ENCODE data around the gene GAL3ST2.
"Not testable (repeated sequence)": the region's sequence is repeated elsewhere in the genome, so short reads cannot be mapped to it uniquely, and the experiment has no call there.

The GAL3ST2 gene

DNA sequence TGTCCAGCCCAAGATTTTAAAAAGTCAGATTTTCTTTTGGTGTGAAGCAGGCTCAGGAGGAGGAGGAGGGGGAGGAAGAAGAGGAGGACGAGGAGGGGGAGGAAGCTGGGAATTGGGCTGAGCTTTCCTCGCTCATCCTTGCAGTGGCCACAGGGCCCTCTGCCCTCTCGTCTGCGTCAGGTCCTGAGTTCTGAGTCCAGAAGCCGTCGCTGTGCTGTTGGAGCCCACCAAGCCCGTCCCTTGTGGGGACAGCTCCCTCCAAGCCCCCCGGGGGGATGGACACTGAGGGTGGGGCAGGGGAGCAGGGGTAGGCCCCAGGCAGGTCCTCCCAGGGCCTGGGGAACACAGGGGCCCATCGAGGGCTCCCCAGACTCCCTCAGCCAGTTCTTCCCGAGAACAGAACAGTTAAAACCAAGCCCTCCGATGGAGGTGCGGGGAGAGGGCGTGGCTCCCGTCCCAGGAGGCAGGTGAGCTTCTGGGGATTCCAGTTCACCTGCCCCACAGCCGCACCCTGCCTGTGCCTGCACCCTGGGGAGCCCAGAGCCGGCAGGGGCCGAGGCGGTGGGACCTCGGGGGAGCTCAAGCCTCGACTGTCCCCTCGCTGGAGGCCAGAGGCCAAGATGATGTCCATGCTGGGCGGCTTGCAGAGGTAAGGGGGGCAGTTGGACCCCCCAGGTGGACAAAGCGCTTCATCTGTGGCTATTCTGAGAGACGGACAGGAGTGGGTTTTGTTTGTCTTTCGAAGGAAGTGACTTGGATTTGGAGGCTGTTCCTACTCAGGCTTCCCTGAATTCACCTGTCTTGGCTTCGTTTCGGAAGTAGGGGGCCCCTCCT lies at the start of gene GAL3ST2:
Gene GAL3ST2, plus strand, starts transcription at position 487 of the 834 bp plus-strand sequence. Its CDS starts 134 bp downstream, at position 621.
- no peak for DNase-seq (ENCODE audit: low read depth in 2 of 2)

DNA sequence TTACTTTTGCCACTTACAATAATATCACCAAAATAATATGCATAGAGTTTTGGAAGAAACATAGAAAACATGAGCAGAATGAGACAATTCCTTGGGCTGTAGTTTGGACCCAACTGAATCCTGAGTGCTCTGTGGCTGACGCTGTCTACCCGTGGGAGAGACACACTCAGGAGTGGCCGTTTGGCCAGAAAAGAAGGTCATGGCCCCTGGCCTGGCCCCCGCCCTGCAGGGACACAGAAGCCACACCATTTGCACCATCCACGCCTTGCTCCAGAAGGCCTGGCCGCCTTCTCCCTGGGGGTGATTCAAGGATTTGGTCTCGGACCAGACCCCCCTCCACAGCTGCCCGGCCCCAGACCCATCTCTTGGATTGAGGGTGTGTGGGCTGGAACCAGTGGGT lies 48.6 kb upstream of the GAL3ST2 start:
- no peak for DNase-seq (ENCODE audit: low read depth in 2 of 2)

DNA sequence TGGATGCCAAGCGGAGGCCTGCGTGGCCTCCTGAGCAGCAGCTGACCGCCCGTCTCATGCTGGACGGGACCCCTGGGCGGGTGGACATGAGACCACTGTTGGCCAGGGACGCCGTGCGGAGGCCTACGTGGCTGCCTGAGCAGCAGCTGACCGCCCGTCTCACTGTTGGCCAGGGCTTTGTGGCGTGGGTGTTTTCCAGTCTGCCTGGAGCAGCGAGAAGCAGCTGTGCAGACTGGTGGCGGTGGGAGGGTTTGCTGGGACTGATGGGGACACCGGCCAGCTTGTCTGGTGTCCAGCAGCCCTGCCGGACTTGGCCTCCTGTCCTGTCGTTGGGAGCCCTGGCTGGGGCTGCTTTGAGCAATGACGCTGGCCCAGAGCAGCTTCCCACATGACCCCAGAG lies 48.0 kb upstream of the GAL3ST2 start:
- no peak for DNase-seq (ENCODE audit: low read depth in 2 of 2)

DNA sequence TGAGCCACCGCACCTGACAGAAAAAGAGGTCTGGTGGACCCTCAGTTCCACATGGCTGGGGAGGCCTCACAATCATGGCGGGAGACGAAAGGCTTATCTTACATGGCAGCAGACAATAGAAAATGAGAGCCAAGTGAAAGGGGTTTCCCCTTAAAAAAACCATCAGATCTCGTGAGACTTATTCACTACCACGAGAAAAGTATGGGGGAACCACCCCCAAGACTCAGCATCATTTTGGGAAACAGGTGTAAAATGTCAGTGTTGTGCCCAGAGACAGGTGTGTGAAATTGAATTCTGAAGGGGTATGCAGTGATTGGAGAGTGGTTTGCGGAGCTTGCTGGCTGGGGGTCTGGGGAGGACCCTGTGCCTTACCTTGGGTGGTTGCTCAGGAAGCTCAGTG lies 46.8 kb upstream of the GAL3ST2 start:
- no peak for DNase-seq (ENCODE audit: low read depth in 2 of 2)

DNA sequence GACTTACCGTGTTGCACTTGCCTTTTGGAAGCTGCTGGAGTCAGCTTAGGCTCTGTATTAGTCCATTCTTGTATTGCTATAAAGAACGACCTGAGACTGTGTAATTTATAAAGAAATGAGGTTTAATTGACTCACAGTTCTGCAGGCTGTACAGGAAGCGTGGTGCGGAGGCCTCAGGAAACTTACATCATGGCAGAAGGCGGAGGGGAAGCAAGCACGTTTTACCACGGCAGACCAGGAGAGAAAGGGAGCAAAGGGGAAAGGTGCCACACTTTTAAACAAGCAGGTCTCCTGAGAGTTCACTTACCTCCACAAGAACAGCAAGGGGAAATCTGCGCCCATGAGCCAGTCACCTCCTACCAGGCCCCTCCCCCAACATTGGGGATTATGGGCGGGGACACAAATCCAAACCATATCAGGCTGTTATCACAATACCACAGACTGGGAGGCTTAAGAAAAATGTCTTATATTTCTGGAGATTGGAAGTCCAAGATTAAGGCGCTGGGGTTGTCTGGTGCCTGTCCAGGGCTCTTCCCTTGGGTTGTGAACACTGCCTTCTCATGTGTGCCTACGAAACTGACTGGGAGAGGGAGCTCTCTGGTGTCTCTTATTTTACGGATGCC lies 45.8 kb upstream of the GAL3ST2 start:
- no peak for DNase-seq (ENCODE audit: low read depth in 2 of 2)

DNA sequence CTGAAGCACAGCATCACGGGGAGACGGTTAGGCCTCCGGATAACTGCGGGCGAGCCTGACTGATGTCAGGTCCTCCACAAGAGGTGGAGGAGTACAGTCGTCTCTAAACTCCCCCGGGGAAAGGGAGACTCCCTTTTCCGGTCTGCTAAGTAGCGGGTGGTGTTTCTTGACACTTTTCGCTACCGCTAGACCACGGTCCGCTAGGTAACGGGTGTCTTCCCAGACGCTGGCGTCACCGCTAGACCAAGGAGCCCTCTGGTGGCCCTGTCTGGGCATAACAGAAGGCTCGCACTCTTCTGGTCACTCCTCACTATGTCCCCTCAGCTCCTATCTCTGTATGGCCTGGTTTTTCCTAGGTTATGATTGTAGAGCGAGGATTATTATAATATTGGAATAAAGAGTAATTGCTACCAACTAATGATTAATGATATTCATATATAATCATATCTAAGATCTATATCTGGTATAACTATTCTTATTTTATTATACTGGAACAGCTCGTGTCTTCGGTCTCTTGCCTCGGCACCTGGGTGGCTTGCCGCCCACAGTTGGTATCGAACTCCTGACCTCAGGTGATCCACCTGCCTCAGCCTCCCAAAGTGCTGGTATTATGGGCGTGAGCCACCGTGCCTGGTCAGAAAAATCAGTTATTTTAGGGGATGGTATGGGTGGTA lies 44.0 kb upstream of the GAL3ST2 start:
- DNase-seq (ENCODE audit: low read depth in 2 of 2) = peak in 1 of 2 donors; percentile 39

DNA sequence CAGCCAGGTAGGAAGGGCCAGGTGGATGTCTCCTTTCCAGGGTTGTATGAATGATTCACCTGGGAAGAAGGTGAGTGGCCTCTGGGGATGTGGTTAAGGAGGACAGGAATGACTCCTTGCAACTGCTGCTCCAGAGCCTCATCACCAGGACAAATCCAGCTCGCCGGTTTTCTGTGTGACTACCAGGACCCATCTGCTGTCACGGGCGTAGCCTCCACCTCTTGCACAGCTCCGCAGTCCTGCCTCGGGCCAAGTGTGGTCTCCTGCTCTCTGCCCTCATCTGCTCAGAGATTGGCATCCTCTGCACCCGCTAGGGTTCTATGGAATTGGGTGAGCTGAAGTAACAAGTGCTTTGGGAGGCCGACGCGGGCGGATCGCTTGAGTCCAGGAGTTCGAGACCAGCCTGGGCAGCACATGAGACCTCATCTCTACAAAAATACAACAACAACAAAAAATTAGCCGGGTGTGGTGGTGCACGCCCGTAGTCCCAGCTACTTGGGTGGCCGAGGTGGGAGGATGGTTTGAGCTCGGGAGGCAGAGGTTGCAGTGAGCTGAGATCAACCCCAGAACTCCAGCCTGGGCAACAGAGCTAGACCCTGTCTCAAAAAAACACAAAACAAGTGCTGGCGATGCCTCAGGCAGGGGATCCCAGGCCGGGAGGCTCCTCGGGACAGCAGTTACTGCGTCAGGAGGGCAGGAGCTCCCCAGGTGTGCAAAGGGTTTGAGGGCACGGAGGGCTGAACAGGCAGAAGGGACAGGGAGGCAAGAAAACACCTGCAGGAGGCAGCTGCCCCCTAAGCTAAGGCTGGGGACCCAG lies 43.0 kb upstream of the GAL3ST2 start:
- DNase-seq (ENCODE audit: low read depth in 2 of 2) = no peak

DNA sequence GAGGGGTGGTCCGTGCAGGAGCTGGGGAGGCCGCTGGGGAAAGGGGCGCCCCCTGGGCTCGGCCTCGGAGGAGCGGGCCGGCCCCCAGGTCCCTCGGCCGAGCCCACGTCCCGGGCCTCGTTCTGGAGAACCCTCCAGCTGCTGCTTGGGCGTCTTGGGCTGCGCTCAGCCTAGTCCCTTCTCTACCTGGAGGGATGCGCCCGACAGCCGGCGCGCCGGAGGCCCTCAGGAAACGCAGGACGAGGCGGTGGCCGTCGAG lies 42.5 kb upstream of the GAL3ST2 start:
- DNase-seq (ENCODE audit: low read depth in 2 of 2) = no peak

DNA sequence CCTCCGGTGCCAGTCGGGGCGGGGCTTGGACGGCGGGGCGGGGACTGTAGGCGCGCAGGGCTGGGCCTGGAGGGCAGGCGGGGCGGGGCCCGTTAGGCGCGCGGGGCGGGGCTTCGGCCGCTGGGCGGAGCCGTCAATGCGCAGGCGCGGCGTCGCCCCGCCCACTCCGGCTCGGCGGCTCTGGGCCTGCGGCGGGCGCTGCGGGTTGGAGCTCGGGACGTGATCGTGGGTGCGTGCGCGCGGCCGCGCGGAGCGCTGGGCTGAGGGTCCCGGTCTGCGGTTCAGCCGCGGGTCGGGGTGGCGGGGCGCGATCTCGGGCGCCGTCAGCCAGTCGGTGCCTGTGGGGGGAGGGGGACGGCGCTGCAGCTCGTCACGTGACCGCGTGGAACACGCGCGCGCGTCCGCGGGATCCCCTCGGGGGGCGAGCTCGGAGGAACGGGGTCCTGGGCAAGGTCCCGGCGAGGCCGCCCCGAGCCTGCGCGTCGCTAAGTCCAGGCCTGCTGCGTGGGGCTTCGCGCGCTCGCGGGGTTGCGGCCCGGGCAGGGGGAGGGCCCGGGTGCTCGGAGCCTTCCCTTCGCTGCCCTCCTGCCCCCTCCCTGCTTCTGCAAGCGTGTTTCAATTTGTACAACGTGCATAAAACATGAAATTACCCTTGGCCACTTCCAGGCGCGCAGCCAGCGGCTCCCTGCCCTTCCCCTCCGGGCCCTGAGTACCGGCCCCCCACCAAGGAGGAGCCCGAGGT lies 42.0 kb upstream of the GAL3ST2 start, which contains the start of gene D2HGDH:
Gene D2HGDH, plus strand, starts transcription at position 164 of the 742 bp plus-strand sequence. CDS start 595 bp downstream, outside the sequence.
- peak; percentile 87 to 90 for DNase-seq (ENCODE audit: low read depth in 2 of 2)

DNA sequence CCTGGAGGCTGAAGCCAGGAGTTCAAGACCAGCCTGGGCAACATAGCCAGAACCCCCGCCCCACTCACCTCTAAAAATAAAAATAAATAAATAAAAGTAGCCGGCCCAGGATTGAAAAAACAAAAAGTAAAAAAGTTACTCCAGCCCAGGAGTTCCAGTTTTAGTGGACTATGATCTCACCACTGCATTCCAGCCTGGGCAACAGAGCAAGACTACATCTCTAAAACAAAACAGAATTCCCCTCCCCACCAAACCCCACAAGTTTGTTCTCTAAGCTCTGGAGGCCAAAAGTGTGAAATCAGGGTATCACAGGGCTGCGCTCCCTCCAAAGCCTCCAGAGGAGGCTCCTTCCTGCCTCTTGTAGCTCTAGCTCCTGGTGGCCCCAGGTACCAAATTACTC lies 40.5 kb upstream of the GAL3ST2 start:
- DNase-seq (ENCODE audit: low read depth in 2 of 2) = no peak

DNA sequence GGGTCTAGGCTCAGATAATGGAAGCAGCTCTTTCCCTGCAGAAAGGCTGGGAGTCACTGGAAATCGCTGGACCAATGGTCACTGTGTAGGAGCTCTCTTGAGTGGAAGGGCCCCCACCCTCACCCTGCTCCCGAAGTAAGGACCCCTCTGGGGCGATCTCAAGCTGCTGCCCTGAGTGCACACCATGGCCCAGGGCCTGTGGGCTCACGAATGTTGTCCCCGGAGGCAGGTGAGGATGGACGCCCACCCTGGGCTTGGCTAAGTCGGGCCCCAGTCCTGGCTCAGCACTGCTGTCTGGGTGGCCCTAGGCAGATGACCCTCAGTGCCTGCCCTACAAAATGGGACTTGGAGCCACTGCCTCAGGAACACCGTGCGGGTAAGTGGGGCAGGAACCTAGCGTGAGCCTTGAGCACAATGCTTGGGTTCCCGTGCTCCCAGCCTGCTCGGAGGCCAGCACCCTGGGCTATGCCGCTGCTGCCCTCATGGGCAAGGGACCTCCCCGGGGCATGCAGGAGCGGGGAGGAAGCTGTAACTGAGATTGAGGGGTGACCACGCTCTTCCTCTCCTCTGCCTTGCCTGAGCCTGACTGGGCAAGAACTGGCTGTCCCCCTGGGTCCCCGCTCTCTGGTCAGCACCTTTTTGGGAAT lies 38.5 kb upstream of the GAL3ST2 start:
- DNase-seq (ENCODE audit: low read depth in 2 of 2) = no peak

DNA sequence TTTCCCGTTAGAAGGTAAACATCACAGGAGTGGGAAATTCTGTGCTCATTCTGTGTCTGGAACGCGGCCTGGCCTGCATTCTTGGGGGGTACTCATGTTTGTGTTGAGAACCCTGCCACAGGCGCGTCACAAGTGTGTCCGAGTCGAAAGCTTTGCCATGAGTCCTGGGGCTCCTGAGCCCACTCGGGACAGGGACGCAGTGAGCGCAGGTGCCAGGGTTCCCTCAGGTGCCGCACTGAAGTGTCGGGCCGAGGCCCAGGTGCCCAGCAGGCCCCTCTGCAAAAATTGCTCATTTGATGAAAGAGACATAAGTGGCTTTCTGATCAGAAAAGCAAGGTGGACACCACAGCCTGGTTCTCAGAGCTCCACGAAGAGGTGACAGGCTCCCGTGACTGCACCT lies 37.4 kb upstream of the GAL3ST2 start:
- DNase-seq (ENCODE audit: low read depth in 2 of 2) = no peak

DNA sequence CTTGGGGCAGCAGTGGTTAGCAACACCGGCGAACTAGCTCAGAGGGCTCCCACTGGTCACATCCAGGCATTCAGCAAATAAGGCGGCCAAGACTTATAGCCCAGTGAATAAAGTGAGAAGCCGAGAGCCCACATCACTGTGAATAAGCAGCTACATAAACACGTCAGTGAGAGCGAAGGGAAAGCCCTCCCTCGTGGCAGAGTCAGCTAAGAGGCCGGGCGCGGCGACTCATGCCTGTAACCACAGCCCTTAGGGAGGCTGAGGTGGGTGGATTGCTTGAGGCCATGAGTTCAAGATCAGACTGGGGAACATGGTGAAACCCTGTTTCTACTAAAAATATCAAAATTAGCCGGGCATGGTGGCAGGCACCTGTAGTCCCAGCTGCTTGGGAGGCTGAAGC lies 37.0 kb upstream of the GAL3ST2 start:
- no peak for DNase-seq (ENCODE audit: low read depth in 2 of 2)

DNA sequence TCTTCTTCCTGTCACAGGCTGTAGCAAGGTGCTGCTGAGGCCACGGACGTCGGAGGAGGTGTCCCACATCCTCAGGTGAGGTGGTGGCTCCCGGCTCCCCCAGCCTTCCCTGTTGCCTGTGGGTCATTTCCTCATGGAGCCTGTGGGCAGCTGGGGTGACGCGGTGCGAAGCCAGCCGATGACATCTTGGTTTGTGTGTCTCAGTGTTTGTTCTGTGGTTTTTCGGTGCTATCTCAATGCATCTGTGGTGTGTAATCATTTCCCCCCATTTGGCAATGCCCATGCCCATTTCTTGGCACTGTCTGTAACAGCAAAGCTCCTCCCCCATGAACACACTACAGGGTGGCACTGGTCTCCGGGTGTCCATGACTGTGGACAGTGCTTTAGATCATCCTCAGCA lies 35.6 kb upstream of the GAL3ST2 start:
- DNase-seq (ENCODE audit: low read depth in 2 of 2) = no peak

DNA sequence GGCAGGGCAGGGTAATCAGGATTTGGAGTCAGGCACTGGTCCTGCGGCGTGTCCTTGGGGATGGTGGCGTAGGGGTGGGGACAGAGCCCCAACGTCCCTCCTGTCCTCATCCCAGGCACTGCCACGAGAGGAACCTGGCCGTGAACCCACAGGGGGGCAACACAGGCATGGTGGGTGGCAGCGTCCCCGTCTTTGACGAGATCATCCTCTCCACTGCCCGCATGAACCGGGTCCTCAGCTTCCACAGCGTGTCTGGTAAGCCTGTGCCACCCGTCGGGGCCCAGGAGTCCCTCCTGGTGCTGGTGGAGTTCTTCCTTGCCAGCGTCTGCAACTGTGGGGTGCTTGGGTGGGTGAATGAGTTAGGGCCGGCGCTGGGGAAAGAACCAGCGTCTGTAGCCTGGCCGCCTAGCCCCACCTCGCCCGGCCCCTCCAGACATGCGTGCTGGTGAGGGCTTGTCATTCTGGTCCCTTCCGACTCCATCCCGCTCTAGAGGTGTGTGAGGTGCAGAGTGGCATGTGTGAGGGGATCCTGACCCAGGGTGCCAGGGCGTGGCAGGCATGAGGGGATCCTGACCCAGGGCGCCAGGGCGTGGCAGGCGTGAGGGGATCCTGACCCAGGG lies 34.2 kb upstream of the GAL3ST2 start:
- DNase-seq (ENCODE audit: low read depth in 2 of 2) = no peak

DNA sequence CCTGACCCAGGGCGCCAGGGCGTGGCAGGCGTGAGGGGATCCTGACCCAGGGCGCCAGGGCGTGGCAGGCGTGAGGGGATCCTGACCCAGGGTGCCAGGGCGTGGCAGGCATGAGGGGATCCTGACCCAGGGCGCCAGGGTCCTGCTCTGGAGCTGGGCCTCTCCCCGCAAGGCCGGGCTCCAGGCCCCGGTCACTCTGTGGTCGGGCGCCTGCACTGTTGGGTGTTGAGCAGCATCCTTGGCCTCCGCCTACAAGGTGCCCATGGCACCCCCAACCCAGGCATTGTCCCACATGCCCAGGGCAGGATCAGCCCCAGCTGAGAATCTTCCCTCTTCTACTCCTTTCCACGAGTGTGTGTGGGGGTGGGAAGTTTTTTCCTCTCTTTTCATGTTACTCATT lies 33.6 kb upstream of the GAL3ST2 start:
- not testable (repeated sequence) for DNase-seq (ENCODE audit: low read depth in 2 of 2)

DNA sequence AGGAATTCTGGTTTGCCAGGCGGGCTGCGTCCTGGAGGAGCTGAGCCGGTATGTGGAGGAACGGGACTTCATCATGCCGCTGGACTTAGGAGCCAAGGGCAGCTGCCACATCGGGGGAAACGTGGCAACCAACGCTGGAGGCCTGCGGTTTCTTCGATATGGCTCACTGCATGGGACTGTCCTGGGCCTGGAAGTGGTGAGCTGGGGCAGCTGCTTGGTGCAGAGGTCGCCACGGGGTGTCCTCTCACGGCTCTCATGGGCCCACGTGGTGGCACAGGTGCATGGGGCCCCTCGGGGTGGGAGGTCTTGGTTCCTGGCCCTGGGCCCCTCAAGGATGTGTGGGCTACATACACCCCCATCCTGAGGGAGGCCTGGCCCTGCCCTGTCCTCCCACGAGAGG lies 33.0 kb upstream of the GAL3ST2 start:
- DNase-seq (ENCODE audit: low read depth in 2 of 2) = no peak

DNA sequence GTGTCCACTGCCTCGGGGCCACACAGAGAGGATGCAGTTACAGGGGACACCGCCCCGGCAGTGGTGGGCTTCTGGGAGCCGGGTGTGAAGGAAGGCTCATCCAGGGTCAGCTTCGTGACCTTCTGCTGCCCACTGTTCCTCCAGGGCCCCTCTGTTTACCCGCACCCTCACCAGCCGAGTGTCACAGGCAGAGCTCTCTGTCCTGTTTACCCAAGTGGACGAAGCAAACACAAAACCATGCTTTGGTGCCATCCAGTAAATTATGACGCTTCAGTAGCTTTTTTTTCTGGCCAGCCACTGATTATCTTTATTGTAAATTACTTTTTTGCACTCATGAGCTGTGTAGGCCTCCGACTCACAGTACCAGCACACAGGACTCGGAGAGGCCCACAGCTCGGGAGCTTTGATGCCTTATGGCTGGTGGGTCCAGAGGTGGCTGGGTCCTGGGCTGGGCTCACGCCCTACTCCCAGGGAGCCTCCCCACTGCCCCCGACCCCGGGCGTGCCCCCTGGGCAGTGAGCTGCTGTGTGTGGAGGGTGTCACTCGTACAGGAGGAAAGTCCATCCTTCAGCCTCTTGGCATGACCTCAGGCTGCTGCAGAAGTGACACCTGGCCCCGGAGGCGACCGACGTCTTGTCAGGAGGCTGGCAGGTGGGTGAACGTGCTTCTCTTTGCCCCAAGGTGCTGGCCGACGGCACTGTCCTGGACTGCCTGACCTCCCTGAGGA lies 32.4 kb upstream of the GAL3ST2 start:
- no peak for DNase-seq (ENCODE audit: low read depth in 2 of 2)

DNA sequence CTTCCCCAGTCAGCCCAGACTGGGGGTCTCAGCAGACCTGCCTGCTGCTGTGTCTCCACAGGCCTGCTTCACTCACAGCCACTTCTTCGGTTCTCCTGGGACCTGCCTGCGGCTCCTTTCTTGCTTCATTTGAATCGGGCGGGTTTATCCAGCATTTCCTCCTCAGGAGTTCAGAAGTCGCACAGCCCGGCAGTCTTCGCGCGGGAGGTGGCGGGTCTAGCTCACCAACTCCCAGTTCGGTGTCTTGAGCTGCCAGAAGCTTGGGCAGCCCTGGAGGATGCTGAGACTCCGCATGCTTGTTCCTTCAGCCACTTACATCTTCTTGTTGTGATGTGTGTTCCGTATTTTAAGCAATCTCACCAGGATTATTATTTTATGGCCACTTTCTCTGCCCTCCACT lies 31.3 kb upstream of the GAL3ST2 start:
- DNase-seq (ENCODE audit: low read depth in 2 of 2) = no peak

DNA sequence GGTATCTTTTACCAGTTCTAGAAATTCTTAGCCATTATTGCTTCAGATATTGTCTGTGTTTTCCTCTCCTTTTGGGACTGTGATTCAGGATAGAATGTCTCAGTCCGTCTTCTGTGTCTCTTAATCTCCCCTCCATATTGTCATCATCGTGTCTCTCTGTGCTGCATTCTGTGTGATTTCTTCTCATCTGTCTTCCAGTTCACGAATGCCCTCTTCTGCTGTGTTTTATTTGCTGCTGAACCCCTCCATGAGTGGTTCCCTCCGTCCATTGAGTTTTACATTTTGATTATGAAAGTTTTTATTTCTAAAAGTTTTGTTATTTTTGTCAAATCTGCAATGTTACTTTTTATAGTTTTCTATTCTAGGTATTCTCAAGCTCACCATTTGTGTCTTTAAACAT lies 30.5 kb upstream of the GAL3ST2 start:
- no peak for DNase-seq (ENCODE audit: low read depth in 2 of 2)

Measured in stimulated activated CD8-positive, alpha-beta memory T cell treated with anti-CD3 and anti-CD28 coated beads, Interleukin-2, amount 100 ng/mL, for 1 hour (primary cell).